Caki2 (cell line): Measurements from ENCODE around the gene GAD2. TPM values are rescaled to one million over a fixed set of nuclear protein-coding genes. Genes with fewer than 3 reads are reported as not detected.

Experiments used
- total RNA-seq: library from RNA; depleted of rRNA; stranded (reverse); fragments of >200 nt; shearing (Covaris generic); gene quantifications from 2 replicates; pipeline ENCODE4 v1.2.3, GENCODE V29; 2014; ENCODE audit warnings: low replicate concordance; rRNA removed

GAD2 gene
- total RNA-seq, 1 experiment from 2014 or later: not detected

Other genes starting within 250 kb of the GAD2 start
- 5.8 and 7.4 TPM in 2 replicates for gene APBB1IP, start 221.6 kb downstream of the GAD2 start, total RNA-seq